Measurements from ENCODE around the gene PFKL. TPM values are rescaled to one million over a fixed set of nuclear protein-coding genes. Genes with fewer than 3 reads are reported as not detected.

The PFKL gene
- polyA plus RNA-seq, 2 of the 4 experiments (the other 2 are of a cell fraction), result 23.2 to 38.7 TPM

DNA sequence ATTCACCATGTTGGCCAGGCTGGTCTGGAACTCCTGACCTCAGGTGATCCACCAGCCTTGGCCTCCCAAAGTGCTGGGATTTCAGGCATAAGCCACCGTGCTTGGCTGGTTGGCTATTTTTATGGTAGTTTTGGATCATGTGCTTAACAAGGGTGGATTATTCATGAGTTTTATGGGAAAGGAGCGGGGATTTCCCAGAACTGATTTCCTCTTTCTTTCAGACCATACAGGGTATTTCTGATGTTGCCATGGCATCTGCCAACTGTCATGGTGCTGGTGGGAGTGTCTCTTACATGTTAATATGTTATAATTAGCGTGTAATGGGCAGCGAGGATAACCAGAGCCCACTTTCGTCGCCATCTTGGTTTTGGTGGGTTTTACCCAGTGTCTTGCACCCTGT, 56.8 kb downstream of the PFKL start:
- CTCF ChIA-PET, result no interaction called here

DNA sequence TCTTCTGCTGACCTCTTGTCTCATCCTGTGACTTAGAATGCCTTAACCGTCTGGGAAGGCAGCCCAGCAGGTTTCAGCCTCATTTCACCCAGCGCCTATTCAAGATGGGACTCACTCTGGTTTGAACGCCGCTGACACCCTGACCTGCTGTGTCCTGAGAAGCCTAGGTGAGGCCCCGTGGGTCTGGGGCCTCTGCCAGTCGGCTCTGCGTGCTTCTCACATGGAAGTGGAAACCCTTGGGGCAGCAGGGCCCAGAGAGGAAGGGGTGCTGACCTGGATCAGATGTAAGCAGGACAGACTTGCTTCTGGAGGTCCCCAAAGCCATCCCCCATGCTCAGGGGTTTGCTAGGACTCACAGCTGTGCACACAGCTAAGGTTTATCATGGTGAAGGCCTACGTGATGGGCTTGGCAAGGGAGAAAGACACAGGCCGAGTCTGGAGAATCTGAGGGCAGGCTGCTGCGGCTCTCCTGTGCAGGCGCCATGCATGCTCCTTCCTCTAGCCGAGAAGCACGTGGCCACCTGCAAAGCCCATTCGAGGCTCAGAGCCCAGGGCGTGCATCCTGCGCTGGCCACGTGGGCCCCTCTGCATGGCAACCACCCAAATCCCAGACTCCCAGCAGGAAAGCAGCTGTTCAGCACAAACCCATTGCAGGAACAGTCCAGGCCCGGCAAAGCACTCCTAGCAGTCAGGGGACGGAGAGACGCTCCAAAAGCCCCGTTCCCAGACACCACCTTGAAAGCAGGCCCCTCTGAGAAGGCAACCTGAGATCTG, 57.4 kb downstream of the PFKL start:
- CTCF ChIA-PET, result no interaction called here
- TF ChIP-seq CBX2 (IDR thresholded peaks at IDR 0.05; ENCODE audit: borderline replicate concordance, low read depth), result no peak
- TF ChIP-seq ZSCAN20 (CRISPR knock-in tag; IDR thresholded peaks at IDR 0.05), result no peak
- TF ChIP-seq FOSL2 (IDR thresholded peaks at IDR 0.05), result no peak
- no peak for TF ChIP-seq FOSL2 (CRISPR knock-in tag; IDR thresholded peaks at IDR 0.05)
- TF ChIP-seq CHD2 (IDR thresholded peaks at IDR 0.05; ENCODE audit: low read length, partially characterized antibody), result no peak
- TF ChIP-seq, protein P1, sequence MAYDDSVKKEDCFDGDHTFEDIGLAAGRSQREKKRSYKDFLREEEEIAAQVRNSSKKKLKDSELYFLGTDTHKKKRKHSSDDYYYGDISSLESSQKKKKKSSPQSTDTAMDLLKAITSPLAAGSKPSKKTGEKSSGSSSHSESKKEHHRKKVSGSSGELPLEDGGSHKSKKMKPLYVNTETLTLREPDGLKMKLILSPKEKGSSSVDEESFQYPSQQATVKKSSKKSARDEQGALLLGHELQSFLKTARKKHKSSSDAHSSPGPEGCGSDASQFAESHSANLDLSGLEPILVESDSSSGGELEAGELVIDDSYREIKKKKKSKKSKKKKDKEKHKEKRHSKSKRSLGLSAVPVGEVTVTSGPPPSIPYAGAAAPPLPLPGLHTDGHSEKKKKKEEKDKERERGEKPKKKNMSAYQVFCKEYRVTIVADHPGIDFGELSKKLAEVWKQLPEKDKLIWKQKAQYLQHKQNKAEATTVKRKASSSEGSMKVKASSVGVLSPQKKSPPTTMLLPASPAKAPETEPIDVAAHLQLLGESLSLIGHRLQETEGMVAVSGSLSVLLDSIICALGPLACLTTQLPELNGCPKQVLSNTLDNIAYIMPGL (CRISPR knock-in tag; IDR thresholded peaks at IDR 0.05; ENCODE audit: borderline replicate concordance), result no peak
- no peak for FAIRE-seq
- H3K27ac ChIP-seq, result no peak overlapping the region
- H3K4me3 ChIP-seq, result no peak overlapping the region
- no peaks in the 10 kb centered on the region for H3K4me1 ChIP-seq
- no peaks in the 10 kb centered on the region for H3K9me3 ChIP-seq
- ATAC-seq, result no peak; a peak in 1 of 6 replicates
- 40% methylated on average over 1 of the region's 21 CpGs for WGBS (ENCODE audit: missing lambda C conversion rate)
- POLR2A ChIA-PET, result no interaction called here
- H3K4me2 ChIP-seq, result no peak overlapping the region
- no peak for DNase-seq (ENCODE audit: low read depth in 1 of 2, low spot score in 1 of 2)

More for the DNA sequence above, 56.8 kb downstream of the PFKL start:
- Histone ChIP-seq H3K4me2 (no peak overlapping the region), H3K4me1 (no peaks in the 10 kb centered on the region), H3K9me3 (no peaks in the 10 kb centered on the region), H3K27ac (no peak overlapping the region), H3K4me3 (no peak overlapping the region)
- WGBS (ENCODE audit: missing lambda C conversion rate), result 59% methylated on average over 6 of the region's 6 CpGs
- FAIRE-seq, result no peak
- POLR2A ChIA-PET, result no interaction called here
- no peak for DNase-seq (ENCODE audit: low read depth in 1 of 2, low spot score in 1 of 2)
- TF ChIP-seq, protein P2, sequence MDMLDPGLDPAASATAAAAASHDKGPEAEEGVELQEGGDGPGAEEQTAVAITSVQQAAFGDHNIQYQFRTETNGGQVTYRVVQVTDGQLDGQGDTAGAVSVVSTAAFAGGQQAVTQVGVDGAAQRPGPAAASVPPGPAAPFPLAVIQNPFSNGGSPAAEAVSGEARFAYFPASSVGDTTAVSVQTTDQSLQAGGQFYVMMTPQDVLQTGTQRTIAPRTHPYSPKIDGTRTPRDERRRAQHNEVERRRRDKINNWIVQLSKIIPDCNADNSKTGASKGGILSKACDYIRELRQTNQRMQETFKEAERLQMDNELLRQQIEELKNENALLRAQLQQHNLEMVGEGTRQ (IDR thresholded peaks at IDR 0.05), result no peak
- no peak for TF ChIP-seq ESRRA (IDR thresholded peaks at IDR 0.05; ENCODE audit: borderline replicate concordance, low read length)
- TF ChIP-seq PHF8 (IDR thresholded peaks at IDR 0.05; ENCODE audit: borderline replicate concordance, low read depth), result no peak
- TF ChIP-seq RFX5 (IDR thresholded peaks at IDR 0.05), result no peak
- TF ChIP-seq CEBPB (IDR thresholded peaks at IDR 0.05), result no peak
- TF ChIP-seq CBX2 (IDR thresholded peaks at IDR 0.05; ENCODE audit: borderline replicate concordance, low read depth), result no peak
- no peak for ATAC-seq

DNA sequence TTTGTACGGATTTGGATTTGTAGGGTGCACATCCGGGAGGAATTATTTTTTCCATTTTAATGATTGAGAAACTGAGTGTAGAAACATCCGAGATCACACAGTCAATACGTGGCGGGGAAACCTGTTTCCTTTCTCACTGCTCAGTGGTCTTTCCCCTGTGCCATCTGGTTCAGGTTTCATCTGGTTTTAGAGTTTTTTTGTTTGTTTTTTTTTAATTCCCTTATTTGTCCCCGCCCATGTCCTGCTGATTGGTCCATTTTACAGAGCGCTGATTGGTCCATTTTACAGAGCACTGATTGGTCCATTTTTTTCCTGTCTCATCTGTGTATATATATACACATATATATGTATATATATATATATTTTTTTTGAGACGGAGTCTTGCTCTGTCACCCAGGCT, 59.5 kb downstream of the PFKL start:
- CTCF ChIA-PET, result no interaction called here
- Histone ChIP-seq H3K9me3 (no peaks in the 10 kb centered on the region), H3K27ac (no peak overlapping the region), H3K4me3 (no peak overlapping the region), H3K4me1 (no peaks in the 10 kb centered on the region), H3K4me2 (no peak overlapping the region)
- POLR2A ChIA-PET, result no interaction called here
- no peak for ATAC-seq
- WGBS (ENCODE audit: missing lambda C conversion rate), result 56% methylated on average over 8 of the region's 8 CpGs
- no peak for FAIRE-seq
- TF ChIP-seq KDM5A (IDR thresholded peaks at IDR 0.05) (no peak), HOXA7 (CRISPR knock-in tag; IDR thresholded peaks at IDR 0.05) (no peak), MYC (IDR thresholded peaks at IDR 0.05; ENCODE audit: borderline replicate concordance, low read length) (no peak), SREBF2 (IDR thresholded peaks at IDR 0.05) (no peak), CHD2 (IDR thresholded peaks at IDR 0.05; ENCODE audit: low read length, partially characterized antibody) (no peak), CBX2 (IDR thresholded peaks at IDR 0.05; ENCODE audit: borderline replicate concordance, low read depth) (no peak), FOSB (CRISPR knock-in tag; IDR thresholded peaks at IDR 0.05) (no peak), TFCP2L1 (CRISPR knock-in tag; IDR thresholded peaks at IDR 0.05) (no peak), NR3C1 (IDR thresholded peaks at IDR 0.05) (no peak), POLR2AphosphoS2 (conservative IDR thresholded peaks at IDR 0.05; ENCODE audit: low read length) (no peak), RFX5 (IDR thresholded peaks at IDR 0.05) (no peak), GATA3 (IDR thresholded peaks at IDR 0.05; ENCODE audit: borderline replicate concordance) (no peak), JUNB (IDR thresholded peaks at IDR 0.05) (no peak)
- TF ChIP-seq, protein P3, sequence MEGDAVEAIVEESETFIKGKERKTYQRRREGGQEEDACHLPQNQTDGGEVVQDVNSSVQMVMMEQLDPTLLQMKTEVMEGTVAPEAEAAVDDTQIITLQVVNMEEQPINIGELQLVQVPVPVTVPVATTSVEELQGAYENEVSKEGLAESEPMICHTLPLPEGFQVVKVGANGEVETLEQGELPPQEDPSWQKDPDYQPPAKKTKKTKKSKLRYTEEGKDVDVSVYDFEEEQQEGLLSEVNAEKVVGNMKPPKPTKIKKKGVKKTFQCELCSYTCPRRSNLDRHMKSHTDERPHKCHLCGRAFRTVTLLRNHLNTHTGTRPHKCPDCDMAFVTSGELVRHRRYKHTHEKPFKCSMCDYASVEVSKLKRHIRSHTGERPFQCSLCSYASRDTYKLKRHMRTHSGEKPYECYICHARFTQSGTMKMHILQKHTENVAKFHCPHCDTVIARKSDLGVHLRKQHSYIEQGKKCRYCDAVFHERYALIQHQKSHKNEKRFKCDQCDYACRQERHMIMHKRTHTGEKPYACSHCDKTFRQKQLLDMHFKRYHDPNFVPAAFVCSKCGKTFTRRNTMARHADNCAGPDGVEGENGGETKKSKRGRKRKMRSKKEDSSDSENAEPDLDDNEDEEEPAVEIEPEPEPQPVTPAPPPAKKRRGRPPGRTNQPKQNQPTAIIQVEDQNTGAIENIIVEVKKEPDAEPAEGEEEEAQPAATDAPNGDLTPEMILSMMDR (IDR thresholded peaks at IDR 0.05), result no peak
- TF ChIP-seq, protein P4, sequence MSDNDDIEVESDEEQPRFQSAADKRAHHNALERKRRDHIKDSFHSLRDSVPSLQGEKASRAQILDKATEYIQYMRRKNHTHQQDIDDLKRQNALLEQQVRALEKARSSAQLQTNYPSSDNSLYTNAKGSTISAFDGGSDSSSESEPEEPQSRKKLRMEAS (IDR thresholded peaks at IDR 0.05), result no peak
- no peak for DNase-seq (ENCODE audit: low read depth in 1 of 2, low spot score in 1 of 2)
